Heart right ventricle (tissue), 16 donors: ENCODE data around the gene RPS6KA5. TPM values are rescaled to one million over a fixed set of nuclear protein-coding genes. Genes with fewer than 3 reads are reported as not detected.
"Not testable (repeated sequence)": the region's sequence is repeated elsewhere in the genome, so short reads cannot be mapped to it uniquely, and the experiment has no call there.

Source experiments
- ATAC-seq, 8 donors: fragments of 200-7000 bp; cut with Tn5 transposase; one replicate each; pipeline ENCODE4 v1.9.1; 2020; ENCODE audit warnings: mild to moderate bottlenecking in 8 of 8, moderate library complexity in 8 of 8, moderate number of reproducible peaks in 1 of 8
- DNase-seq, 2 donors: peaks; one replicate each; pipeline ENCODE4 v3.0.0-alpha.2; 2020
- H3K27ac ChIP-seq, 10 donors: fragments of 200-600 bp; sonication (generic) in 2 of 10; one replicate each; pipeline versions ENCODE4 v1.5.0 to v1.8.0; 2020 to 2022; ENCODE audit warnings: mild to moderate bottlenecking in 3 of 10
- H3K27me3 ChIP-seq, 7 donors: fragments of 200-600 bp; one replicate each; pipeline ENCODE4 v1.8.0; 2021 to 2022; ENCODE audit warnings: mild to moderate bottlenecking in 2 of 7
- H3K36me3 ChIP-seq, 9 donors: fragments of 200-600 bp; sonication (generic) in 1 of 9; one replicate each; pipeline versions ENCODE4 v1.5.0 to v1.8.0; 2020 to 2022; ENCODE audit warnings: mild to moderate bottlenecking in 2 of 9
- H3K4me1 ChIP-seq, 9 donors: fragments of 200-600 bp; sonication (generic) in 1 of 9; one replicate each; pipeline versions ENCODE4 v1.5.0 to v1.8.0; 2020 to 2022; ENCODE audit warnings: mild to moderate bottlenecking in 4 of 9
- H3K4me3 ChIP-seq, 10 donors: fragments of 200-600 bp; sonication (generic) in 2 of 10; one replicate each; pipeline versions ENCODE4 v1.5.0 to v1.8.0; 2020 to 2022; ENCODE audit warnings: mild to moderate bottlenecking in 7 of 10, moderate library complexity in 2 of 10
- H3K9me3 ChIP-seq, 11 donors: fragments of 200-600 bp in 10 of 11; sonication (generic) in 2 of 11; one replicate each; pipeline versions ENCODE4 v1.5.0 to v1.8.0; 2013 to 2022; ENCODE audit warnings: mild to moderate bottlenecking in 2 of 11, control low read depth in 1 of 11, moderate library complexity in 1 of 11
- WGBS, 2 donors: extraction: QIAGEN DNeasy Blood & Tissue Kit; methylation state at CpG; one replicate each; pipeline ENCODE4 v1.1.7; 2013; ENCODE audit warnings: inconsistent platforms in 1 of 2; 5-methylcytosine and 5-hydroxymethylcytosine counted together
- intact Hi-C, 10 donors: fragments of 100-400 bp; cut with DNase I; formaldehyde crosslinking; loops; one replicate each; pipeline versions ENCODE4 v1.11.1 to v1.14.2; 2022
- polyA plus RNA-seq, 2 donors: library from polyadenylated mRNA; stranded (reverse); fragments of 200-250 nt; gene quantifications; one replicate each; pipeline ENCODE4 v1.2.3, GENCODE V29; 2013
- total RNA-seq, 10 donors: library from RNA; stranded (reverse); fragmentation: NEBNext Ultra II Directional in 3 of 10; extraction: Animal tissue kit (Norgen Biotek cat#: 25700) in 3 of 10; gene quantifications; one replicate each; pipeline versions ENCODE4 v1.2.1 to v1.2.4, GENCODE V29; 2021 to 2023
- TF ChIP-seq, protein P1 (sequence below), 9 donors: fragments of 200-600 bp; sonication (generic) in 2 of 9; IDR thresholded peaks; one replicate each; pipeline versions ENCODE4 v1.5.0 to v1.8.0; 2021 to 2022; ENCODE audit warnings: antibody characterized with exemption in 9 of 9, mild to moderate bottlenecking in 5 of 9, moderate library complexity in 1 of 9
- donor health status: Arrhythmogenic right ventricular cardiomyopathy.
- donor health status: ischemic (EF 13 %, LVEDD 7.1; RV severe dilation, severe dysfunction).
- donor health status: healthy with polysubstance abuse.
- donor health status: DM: no; HTN: yes; CAD: no.
- donor health status: DM: no; HTN: no; CAD: no.
- donor health status: ischemic (EF 25% LVEDD 6.9; RV normal size, moderate dysfunction).
- donor health status: ischemic (EF 25% LVEDD 5.7; RV mildly dilated, moderate dysfunction).
- donor health status: healthy.
- donor health status: DM: yes; HTN: yes; CAD: no.
- donor health status: Ischemic cardiomyopathy.
- donor health status: ischemic (EF 35%, LVEDD 5.7; RV mildly dilated, moderate dysfunction).
- donor health status: nonischemic (EF 11% LVEDD 7.7; RV severe dilation, severe dysfunction).
- donor health status: DM: yes; HTN: yes; CAD: no.
- donor health status: PGD.
- donor health status: ischemic (EF 29% LVEDD 5.4; RV normal size, mild dysfunction).
- donor health status: nonischemic (EF 23%, LVEDD 6.1; RV moderate dilation, normal function).

Gene RPS6KA5
- total and polyA plus RNA-seq, 12 donors = 0.84 to 22.5 (median 9.2) TPM

DNA sequence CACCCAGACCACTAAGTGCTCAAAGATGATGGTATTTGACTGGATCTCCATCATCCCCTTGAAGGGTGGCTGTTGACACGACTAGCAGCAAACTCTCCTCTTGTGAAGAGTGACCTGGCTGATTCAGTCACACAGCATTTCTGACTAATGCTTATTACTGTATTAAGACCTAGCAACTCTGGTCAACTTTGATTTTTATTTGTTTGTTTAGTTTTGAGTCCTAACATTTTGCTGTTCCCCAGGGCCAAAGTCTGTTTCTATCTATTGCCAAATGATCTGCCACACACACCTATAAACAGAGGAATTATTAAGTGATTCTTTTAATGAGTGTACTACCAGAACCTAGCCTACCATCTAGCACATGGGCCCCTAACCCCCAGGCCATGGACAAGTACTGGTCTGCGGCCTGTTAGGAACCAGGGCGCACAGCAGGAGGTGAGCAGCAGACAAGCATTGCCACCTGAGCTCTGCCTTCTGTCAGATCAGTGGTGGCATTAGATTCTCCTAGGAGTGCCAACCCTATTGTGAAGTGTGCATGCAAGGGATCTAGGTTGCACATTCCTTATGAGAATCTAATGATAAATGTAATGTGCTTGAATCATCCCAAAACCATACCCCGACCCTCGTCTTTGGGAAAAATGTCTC is 120.0 kb downstream of the RPS6KA5 start:
- ATAC-seq (no peak), DNase-seq (no peak)
- Histone ChIP-seq H3K27me3 (no peaks in the 10 kb centered on the region), H3K4me3 (no peak overlapping the region), H3K4me1 (no peaks in the 10 kb centered on the region), H3K27ac (no peak overlapping the region), H3K9me3 (peaks cover 0 to 30% (median 14%) of the 10 kb centered on the region in 11 donors), H3K36me3 (peaks cover 0 to 16% (median 0%) of the 10 kb centered on the region in 9 donors)
- intact Hi-C loops = no loop called here
- 98 to 99% methylated on average over 5 of the region's 5 CpGs for WGBS, 2 donors
- TF ChIP-seq, protein P1, sequence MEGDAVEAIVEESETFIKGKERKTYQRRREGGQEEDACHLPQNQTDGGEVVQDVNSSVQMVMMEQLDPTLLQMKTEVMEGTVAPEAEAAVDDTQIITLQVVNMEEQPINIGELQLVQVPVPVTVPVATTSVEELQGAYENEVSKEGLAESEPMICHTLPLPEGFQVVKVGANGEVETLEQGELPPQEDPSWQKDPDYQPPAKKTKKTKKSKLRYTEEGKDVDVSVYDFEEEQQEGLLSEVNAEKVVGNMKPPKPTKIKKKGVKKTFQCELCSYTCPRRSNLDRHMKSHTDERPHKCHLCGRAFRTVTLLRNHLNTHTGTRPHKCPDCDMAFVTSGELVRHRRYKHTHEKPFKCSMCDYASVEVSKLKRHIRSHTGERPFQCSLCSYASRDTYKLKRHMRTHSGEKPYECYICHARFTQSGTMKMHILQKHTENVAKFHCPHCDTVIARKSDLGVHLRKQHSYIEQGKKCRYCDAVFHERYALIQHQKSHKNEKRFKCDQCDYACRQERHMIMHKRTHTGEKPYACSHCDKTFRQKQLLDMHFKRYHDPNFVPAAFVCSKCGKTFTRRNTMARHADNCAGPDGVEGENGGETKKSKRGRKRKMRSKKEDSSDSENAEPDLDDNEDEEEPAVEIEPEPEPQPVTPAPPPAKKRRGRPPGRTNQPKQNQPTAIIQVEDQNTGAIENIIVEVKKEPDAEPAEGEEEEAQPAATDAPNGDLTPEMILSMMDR (IDR thresholded peaks at IDR 0.05) = no peak

DNA sequence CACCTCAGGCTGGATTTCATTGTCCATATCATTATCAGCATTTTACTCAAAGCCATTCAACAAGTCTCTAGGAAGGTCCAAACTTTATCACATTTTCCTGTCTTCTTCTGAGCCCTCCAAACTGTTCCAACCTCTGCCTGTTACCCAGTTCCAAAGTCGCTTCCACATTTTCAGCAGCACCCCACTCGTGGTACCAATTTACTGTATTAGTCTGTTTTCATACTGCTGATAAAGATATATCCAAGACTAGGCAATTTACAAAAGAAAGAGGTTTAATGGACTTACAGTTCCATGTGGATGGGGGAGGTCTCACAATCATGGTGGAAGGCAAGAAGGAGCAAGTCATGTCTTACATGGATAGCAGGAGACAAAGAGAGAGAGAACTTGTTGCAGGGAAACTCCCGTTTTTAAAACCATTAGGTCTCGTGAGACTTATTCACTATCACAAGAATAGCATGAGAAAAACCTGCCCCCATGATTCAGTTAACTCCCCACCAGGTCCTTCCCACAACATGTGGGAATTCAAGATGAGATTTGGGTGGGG is 121.1 kb downstream of the RPS6KA5 start:
- H3K27me3 ChIP-seq, H3K27ac ChIP-seq, intact Hi-C loops, H3K4me3 ChIP-seq, ATAC-seq, H3K4me1 ChIP-seq, DNase-seq: not testable (repeated sequence)
- peaks cover 0 to 30% (median 14%) of the 10 kb centered on the region in 11 donors for H3K9me3 ChIP-seq
- WGBS, 2 donors = 93 to 96% methylated on average over 4 of the region's 4 CpGs
- peaks cover 0 to 16% (median 0%) of the 10 kb centered on the region in 9 donors for H3K36me3 ChIP-seq

DNA sequence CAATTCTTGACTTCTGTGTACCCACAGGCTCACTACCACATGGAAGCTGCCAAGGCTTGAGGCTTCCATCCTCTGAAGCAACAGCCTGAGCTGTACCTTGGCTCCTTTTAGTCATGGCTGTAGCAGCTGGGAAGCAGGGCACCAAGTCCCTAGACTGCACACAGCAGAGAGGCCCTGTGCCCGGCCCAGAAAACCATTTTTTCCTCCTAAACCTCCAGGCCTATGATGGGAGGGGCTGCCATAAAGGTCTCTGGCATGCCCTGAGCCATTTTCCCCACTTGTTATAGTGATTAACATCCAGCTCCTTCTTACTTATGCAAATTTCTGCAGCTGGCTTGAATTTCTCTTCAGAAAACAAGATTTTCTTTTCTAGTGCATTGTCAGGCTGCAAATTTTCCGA is 121.8 kb downstream of the RPS6KA5 start:
- TF ChIP-seq, protein P1 (IDR thresholded peaks at IDR 0.05) = no peak
- peaks cover 0 to 30% (median 14%) of the 10 kb centered on the region in 11 donors for H3K9me3 ChIP-seq
- peaks cover 0 to 16% (median 0%) of the 10 kb centered on the region in 9 donors for H3K36me3 ChIP-seq
- intact Hi-C loops = no loop called here
- H3K4me3 ChIP-seq = no peak overlapping the region
- DNase-seq = no peak
- H3K27me3 ChIP-seq = no peaks in the 10 kb centered on the region
- 94 to 96% methylated on average over 2 of the region's 2 CpGs for WGBS, 2 donors
- no peak overlapping the region for H3K27ac ChIP-seq
- ATAC-seq = no peak
- H3K4me1 ChIP-seq = no peaks in the 10 kb centered on the region

DNA sequence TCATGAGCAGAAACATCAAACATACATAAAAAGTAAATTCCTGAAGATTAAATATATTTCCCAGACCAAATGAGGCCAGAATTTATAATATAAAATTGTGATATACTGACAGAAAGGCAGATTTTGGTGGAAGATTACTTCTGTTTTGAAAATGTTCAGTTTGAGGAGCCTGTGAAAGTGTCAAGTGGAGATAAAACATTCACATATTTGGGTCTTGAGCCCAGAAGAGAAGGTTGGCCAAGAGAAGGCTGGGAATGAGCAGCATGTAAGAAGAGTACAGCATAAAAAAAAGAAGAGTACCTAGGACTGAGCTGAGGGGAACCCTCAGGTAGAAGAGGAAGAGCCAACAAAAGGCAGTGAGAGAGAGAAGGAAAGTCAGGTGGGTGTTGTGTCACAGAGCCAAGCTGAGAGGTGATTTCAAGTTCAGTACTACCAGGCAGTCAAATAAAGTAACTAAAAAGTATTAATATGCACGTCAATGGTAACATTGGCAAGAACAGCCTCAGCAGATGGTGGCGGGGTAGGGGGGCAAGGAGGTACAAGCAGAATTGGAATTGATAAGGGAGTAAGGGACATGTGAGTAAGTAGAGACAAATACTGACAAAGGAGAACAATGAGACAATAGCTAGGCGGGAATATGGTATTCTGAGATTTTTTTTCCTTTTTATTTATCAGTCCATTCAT is 123.5 kb downstream of the RPS6KA5 start:
- no peak overlapping the region for H3K4me3 ChIP-seq
- DNase-seq = no peak
- intact Hi-C loops = no loop called here
- H3K9me3 ChIP-seq = peaks cover 0 to 30% (median 14%) of the 10 kb centered on the region in 11 donors
- H3K4me1 ChIP-seq = no peaks in the 10 kb centered on the region
- H3K27me3 ChIP-seq = no peaks in the 10 kb centered on the region
- TF ChIP-seq, protein P1 (IDR thresholded peaks at IDR 0.05) = no peak
- H3K36me3 ChIP-seq = peaks cover 0 to 16% (median 0%) of the 10 kb centered on the region in 9 donors
- WGBS, 2 donors = 95 to 98% methylated on average over 3 of the region's 3 CpGs
- H3K27ac ChIP-seq = no peak overlapping the region
- ATAC-seq = no peak
